HG02759 (cell line): ENCODE results near the gene TRMT1L.

Experiments
- ATAC-seq: cut with Tn5 transposase; IDR thresholded peaks from one replicate; pipeline ENCODE4 v1.9.1; 2021; ENCODE audit warnings: mild to moderate bottlenecking, moderate library complexity; ENCODE audit not compliant: unreplicated experiment

Gene TRMT1L

GRCh38 chr1:185132534-185132933 lies 24.2 kb downstream of the TRMT1L start:
- no peak for ATAC-seq

- no peak for ATAC-seq
Observed at GRCh38 chr1:185129708-185130107, 27.0 kb downstream of the TRMT1L start.

- no peak for ATAC-seq
Observed at GRCh38 chr1:185112356-185112755, 44.4 kb downstream of the TRMT1L start.

GRCh38 chr1:185111873-185112272 lies 44.9 kb downstream of the TRMT1L start:
- no peak for ATAC-seq

- no peak for ATAC-seq
Observed at GRCh38 chr1:185110145-185110544, 46.6 kb downstream of the TRMT1L start.

GRCh38 chr1:185108321-185108720 lies 48.4 kb downstream of the TRMT1L start:
- no peak for ATAC-seq

- no peak for ATAC-seq
Observed at GRCh38 chr1:185105121-185105520, 51.6 kb downstream of the TRMT1L start.

GRCh38 chr1:185104083-185104482 lies 52.7 kb downstream of the TRMT1L start:
- no peak for ATAC-seq

- no peak for ATAC-seq
Observed at GRCh38 chr1:185096531-185096930, 60.2 kb downstream of the TRMT1L start.

GRCh38 chr1:185094761-185095160 lies 62.0 kb downstream of the TRMT1L start:
- no peak for ATAC-seq

GRCh38 chr1:185091480-185091879 lies 65.3 kb downstream of the TRMT1L start:
- no peak for ATAC-seq

- no peak for ATAC-seq
Observed at GRCh38 chr1:185087746-185088145, 69.0 kb downstream of the TRMT1L start.

- no peak for ATAC-seq
Observed at GRCh38 chr1:185087101-185087500, 69.7 kb downstream of the TRMT1L start.

- no peak for ATAC-seq
Observed at GRCh38 chr1:185083818-185084217, 72.9 kb downstream of the TRMT1L start.

GRCh38 chr1:185080422-185080821 lies 76.3 kb downstream of the TRMT1L start:
- ATAC-seq: no peak

GRCh38 chr1:185077374-185077773 lies 79.4 kb downstream of the TRMT1L start:
- ATAC-seq: no peak

GRCh38 chr1:185075476-185075875 lies 81.3 kb downstream of the TRMT1L start:
- ATAC-seq: no peak

- ATAC-seq: no peak
Observed at GRCh38 chr1:185074307-185074706, 82.4 kb downstream of the TRMT1L start.

GRCh38 chr1:185073725-185074124 lies 83.0 kb downstream of the TRMT1L start:
- no peak for ATAC-seq

GRCh38 chr1:185070051-185070450 lies 86.7 kb downstream of the TRMT1L start:
- no peak for ATAC-seq

GRCh38 chr1:185069202-185069772 lies 87.5 kb downstream of the TRMT1L start:
- no peak for ATAC-seq

GRCh38 chr1:185068341-185068740 lies 88.4 kb downstream of the TRMT1L start:
- no peak for ATAC-seq
